ENCODE data around the gene OTC. TPM values are rescaled to one million over a fixed set of nuclear protein-coding genes. Genes with fewer than 3 reads are reported as not detected.
A peak's percentile ranks its signal among the peaks of the same experiment; 100 is the strongest.

Gene OTC
- total and polyA plus RNA-seq, 4 donors, result 41.5 to 72.1 (median 57.1) TPM

DNA sequence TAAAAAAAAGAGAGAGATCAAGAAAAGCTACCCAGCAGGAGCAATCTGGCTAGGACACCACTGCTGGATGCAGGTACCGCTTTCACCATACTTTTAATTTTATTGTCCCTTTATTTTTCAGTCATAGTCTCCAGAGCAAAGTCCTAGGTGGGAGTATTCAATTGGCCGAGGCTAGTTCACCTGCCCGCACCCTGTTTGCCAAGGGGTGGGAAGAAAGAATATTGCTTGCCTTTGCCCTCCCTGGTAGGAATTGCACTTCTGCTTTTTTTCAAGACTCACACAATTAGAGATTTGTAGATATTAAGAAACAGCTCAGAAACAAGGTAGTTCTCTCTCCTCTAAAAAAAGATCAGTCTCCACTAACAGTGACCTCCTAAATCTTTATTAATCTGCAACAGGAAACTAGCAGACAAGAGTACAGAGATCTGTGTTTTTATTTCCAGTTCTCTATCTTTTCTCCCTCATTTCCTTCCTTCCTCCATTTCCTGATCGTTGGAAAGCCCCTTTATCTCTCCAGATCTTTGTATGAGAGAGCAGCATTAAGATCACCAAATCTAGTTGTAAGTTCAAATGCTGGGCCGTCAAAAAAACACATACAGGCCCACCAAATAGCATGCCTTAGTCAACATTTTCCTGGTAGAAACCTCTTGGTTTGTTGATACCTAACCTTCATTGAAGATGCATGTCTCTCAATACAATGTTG is 15.7 kb upstream of the OTC start (continued):
- TF ChIP-seq YY1 (IDR thresholded peaks at IDR 0.05), result no peak
- no peak for TF ChIP-seq GABPA (IDR thresholded peaks at IDR 0.05 in 1 of 2, conservative IDR thresholded peaks at IDR 0.05 in 1 of 2)
- peak; percentile 54 for TF ChIP-seq SP1 (IDR thresholded peaks at IDR 0.05)
- TF ChIP-seq EGR1 (IDR thresholded peaks at IDR 0.05; ENCODE audit: low read depth in 2 of 2), result no peak
- TF ChIP-seq HNF4A (conservative IDR thresholded peaks at IDR 0.05), result peak; percentile 71 to 74
- TF ChIP-seq, protein P1, sequence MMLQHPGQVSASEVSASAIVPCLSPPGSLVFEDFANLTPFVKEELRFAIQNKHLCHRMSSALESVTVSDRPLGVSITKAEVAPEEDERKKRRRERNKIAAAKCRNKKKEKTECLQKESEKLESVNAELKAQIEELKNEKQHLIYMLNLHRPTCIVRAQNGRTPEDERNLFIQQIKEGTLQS (IDR thresholded peaks at IDR 0.05), result no peak

DNA sequence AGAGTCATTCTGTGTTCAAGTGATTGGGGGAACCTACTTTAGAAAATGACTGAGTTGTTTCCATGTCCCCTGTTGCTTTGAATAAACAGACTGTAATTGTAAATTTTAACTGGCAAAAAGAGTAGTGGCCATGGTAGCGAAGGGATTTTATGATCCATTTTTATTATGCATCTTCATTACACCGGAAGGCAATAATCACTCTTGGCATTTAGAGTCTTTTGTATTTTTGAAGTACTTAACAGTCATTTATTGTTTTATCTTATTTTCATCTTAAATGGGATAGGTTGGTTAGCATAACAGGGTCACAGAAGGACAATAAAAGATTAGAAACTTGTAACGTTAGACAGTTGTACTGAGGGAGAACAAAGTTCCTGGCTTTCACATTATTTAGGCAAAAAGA is 11.0 kb upstream of the OTC start:
- 63% methylated on average over 3 of the region's 3 CpGs for WGBS
- no peak overlapping the region for H3K4me3 ChIP-seq (ENCODE audit: low read depth in 1 of 3, low read length in 3 of 3)
- no peak for TF ChIP-seq SP1 (IDR thresholded peaks at IDR 0.05)
- TF ChIP-seq, protein P2, sequence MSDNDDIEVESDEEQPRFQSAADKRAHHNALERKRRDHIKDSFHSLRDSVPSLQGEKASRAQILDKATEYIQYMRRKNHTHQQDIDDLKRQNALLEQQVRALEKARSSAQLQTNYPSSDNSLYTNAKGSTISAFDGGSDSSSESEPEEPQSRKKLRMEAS (IDR thresholded peaks at IDR 0.05), result no peak
- TF ChIP-seq YY1 (IDR thresholded peaks at IDR 0.05), result no peak
- TF ChIP-seq NR2F2 (IDR thresholded peaks at IDR 0.05), result no peak
- TF ChIP-seq HNF4A (conservative IDR thresholded peaks at IDR 0.05), result no peak
- TF ChIP-seq, protein P1 (IDR thresholded peaks at IDR 0.05), result no peak
- TF ChIP-seq, protein P3, sequence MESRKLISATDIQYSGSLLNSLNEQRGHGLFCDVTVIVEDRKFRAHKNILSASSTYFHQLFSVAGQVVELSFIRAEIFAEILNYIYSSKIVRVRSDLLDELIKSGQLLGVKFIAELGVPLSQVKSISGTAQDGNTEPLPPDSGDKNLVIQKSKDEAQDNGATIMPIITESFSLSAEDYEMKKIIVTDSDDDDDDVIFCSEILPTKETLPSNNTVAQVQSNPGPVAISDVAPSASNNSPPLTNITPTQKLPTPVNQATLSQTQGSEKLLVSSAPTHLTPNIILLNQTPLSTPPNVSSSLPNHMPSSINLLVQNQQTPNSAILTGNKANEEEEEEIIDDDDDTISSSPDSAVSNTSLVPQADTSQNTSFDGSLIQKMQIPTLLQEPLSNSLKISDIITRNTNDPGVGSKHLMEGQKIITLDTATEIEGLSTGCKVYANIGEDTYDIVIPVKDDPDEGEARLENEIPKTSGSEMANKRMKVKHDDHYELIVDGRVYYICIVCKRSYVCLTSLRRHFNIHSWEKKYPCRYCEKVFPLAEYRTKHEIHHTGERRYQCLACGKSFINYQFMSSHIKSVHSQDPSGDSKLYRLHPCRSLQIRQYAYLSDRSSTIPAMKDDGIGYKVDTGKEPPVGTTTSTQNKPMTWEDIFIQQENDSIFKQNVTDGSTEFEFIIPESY (IDR thresholded peaks at IDR 0.05), result no peak
- TF ChIP-seq, protein P4, sequence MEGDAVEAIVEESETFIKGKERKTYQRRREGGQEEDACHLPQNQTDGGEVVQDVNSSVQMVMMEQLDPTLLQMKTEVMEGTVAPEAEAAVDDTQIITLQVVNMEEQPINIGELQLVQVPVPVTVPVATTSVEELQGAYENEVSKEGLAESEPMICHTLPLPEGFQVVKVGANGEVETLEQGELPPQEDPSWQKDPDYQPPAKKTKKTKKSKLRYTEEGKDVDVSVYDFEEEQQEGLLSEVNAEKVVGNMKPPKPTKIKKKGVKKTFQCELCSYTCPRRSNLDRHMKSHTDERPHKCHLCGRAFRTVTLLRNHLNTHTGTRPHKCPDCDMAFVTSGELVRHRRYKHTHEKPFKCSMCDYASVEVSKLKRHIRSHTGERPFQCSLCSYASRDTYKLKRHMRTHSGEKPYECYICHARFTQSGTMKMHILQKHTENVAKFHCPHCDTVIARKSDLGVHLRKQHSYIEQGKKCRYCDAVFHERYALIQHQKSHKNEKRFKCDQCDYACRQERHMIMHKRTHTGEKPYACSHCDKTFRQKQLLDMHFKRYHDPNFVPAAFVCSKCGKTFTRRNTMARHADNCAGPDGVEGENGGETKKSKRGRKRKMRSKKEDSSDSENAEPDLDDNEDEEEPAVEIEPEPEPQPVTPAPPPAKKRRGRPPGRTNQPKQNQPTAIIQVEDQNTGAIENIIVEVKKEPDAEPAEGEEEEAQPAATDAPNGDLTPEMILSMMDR (IDR thresholded peaks at IDR 0.05; ENCODE audit: low read depth, low read length, missing input control), result no peak
- TF ChIP-seq EGR1 (IDR thresholded peaks at IDR 0.05; ENCODE audit: low read depth in 2 of 2), result no peak
- no peak for TF ChIP-seq RAD21 (IDR thresholded peaks at IDR 0.05)
- TF ChIP-seq, protein P5, sequence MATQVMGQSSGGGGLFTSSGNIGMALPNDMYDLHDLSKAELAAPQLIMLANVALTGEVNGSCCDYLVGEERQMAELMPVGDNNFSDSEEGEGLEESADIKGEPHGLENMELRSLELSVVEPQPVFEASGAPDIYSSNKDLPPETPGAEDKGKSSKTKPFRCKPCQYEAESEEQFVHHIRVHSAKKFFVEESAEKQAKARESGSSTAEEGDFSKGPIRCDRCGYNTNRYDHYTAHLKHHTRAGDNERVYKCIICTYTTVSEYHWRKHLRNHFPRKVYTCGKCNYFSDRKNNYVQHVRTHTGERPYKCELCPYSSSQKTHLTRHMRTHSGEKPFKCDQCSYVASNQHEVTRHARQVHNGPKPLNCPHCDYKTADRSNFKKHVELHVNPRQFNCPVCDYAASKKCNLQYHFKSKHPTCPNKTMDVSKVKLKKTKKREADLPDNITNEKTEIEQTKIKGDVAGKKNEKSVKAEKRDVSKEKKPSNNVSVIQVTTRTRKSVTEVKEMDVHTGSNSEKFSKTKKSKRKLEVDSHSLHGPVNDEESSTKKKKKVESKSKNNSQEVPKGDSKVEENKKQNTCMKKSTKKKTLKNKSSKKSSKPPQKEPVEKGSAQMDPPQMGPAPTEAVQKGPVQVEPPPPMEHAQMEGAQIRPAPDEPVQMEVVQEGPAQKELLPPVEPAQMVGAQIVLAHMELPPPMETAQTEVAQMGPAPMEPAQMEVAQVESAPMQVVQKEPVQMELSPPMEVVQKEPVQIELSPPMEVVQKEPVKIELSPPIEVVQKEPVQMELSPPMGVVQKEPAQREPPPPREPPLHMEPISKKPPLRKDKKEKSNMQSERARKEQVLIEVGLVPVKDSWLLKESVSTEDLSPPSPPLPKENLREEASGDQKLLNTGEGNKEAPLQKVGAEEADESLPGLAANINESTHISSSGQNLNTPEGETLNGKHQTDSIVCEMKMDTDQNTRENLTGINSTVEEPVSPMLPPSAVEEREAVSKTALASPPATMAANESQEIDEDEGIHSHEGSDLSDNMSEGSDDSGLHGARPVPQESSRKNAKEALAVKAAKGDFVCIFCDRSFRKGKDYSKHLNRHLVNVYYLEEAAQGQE (IDR thresholded peaks at IDR 0.05), result no peak
- TF ChIP-seq FOXA2 (IDR thresholded peaks at IDR 0.05), result no peak
- no peak for TF ChIP-seq JUND (IDR thresholded peaks at IDR 0.05)
- no peak for TF ChIP-seq GABPA (IDR thresholded peaks at IDR 0.05 in 1 of 2, conservative IDR thresholded peaks at IDR 0.05 in 1 of 2)
- no peak for TF ChIP-seq HNF4G (IDR thresholded peaks at IDR 0.05)
- TF ChIP-seq RXRA (IDR thresholded peaks at IDR 0.05), result no peak
- no peak for TF ChIP-seq FOXA1 (IDR thresholded peaks at IDR 0.05)
- TF ChIP-seq TAF1 (conservative IDR thresholded peaks at IDR 0.05), result no peak
- H3K9me3 ChIP-seq (ENCODE audit: control insufficient read depth in 4 of 4, low read length in 3 of 4), result no peaks in the 10 kb centered on the region
- H3K36me3 ChIP-seq (ENCODE audit: control insufficient read depth in 4 of 4, insufficient read depth in 3 of 4, low read depth in 1 of 4, low read length in 3 of 4), result no peaks in the 10 kb centered on the region
- no peak overlapping the region for H3K27ac ChIP-seq (ENCODE audit: low read depth in 1 of 2, low read length in 2 of 2)
- H3K4me1 ChIP-seq (ENCODE audit: control insufficient read depth in 4 of 4, insufficient read depth in 4 of 4, low read length in 3 of 4), result peaks cover 0 to 34% (median 15%) of the 10 kb centered on the region in 4 donors
- H3K27me3 ChIP-seq (ENCODE audit: control insufficient read depth in 4 of 4, insufficient read depth in 4 of 4, low read length in 3 of 4), result no peaks in the 10 kb centered on the region
- H3K9ac ChIP-seq (ENCODE audit: low read depth in 1 of 2, low read length in 2 of 2), result no peak overlapping the region
- DNase-seq (ENCODE audit: low spot score), result no peak

Data from liver (tissue), 9 donors.